OCI-LY1 (cell line): ENCODE data around the gene KAT8.

Experiments used
- EZH2 ChIP-seq: fragments of 200-600 bp; sonication (generic), shearing (Covaris generic); IDR thresholded peaks from 2 replicates; pipeline ENCODE4 v1.8.0; 2017; ENCODE audit warnings: borderline replicate concordance, mixed run types, mild to moderate bottlenecking, antibody characterized with exemption, low read length, moderate library complexity, mixed read lengths
- TF ChIP-seq, protein P1 (sequence below): fragments of 200-600 bp; sonication (generic), shearing (Covaris generic); IDR thresholded peaks from 2 replicates; pipeline ENCODE4 v1.5.1; 2017; ENCODE audit warnings: mild to moderate bottlenecking, antibody characterized with exemption, low read length, moderate library complexity, mixed read lengths

DNA sequence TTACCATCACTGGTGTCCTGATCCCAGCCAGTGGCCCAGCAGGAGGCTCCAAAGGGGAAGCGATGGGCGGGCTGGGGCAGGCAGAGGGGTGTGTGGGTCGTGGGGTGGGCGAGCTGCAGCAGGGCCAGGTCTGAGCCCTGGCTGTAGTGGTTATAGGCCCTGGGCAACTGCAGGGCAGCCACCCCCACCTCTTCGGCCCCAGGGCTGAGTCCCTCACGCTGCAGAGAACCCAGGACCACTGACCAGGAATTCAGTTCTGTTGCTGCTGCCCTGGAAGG lies 30.9 kb upstream of the KAT8 start:
- TF ChIP-seq, protein P1, sequence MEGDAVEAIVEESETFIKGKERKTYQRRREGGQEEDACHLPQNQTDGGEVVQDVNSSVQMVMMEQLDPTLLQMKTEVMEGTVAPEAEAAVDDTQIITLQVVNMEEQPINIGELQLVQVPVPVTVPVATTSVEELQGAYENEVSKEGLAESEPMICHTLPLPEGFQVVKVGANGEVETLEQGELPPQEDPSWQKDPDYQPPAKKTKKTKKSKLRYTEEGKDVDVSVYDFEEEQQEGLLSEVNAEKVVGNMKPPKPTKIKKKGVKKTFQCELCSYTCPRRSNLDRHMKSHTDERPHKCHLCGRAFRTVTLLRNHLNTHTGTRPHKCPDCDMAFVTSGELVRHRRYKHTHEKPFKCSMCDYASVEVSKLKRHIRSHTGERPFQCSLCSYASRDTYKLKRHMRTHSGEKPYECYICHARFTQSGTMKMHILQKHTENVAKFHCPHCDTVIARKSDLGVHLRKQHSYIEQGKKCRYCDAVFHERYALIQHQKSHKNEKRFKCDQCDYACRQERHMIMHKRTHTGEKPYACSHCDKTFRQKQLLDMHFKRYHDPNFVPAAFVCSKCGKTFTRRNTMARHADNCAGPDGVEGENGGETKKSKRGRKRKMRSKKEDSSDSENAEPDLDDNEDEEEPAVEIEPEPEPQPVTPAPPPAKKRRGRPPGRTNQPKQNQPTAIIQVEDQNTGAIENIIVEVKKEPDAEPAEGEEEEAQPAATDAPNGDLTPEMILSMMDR: no peak
- TF ChIP-seq EZH2: no peak
